HG03139 (cell line): Measurements from ENCODE around the gene ITPR2.

ENCODE experiments used
- ATAC-seq: cut with Tn5 transposase; IDR thresholded peaks from one replicate; pipeline ENCODE4 v1.9.1; 2021; ENCODE audit not compliant: unreplicated experiment

ITPR2 gene

DNA sequence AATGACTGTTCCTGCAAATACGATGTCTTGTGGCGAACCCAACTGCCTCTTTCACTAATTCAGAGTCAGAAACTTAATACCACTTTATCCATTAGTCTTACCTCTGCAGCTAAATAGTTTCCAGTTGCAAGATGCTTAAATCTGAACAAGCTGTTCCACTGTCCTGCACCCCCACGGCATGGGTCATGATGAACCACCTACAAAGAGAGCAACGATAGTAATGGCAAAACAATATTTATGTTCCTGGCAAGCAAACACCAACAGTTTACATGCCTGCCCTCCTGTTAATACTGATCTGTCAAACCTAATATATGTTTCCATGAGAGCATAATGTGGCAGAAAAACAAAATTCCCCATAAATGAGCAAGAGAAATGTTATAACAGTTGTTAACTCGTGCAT, 121.9 kb downstream of the ITPR2 start:
- ATAC-seq, result no peak

DNA sequence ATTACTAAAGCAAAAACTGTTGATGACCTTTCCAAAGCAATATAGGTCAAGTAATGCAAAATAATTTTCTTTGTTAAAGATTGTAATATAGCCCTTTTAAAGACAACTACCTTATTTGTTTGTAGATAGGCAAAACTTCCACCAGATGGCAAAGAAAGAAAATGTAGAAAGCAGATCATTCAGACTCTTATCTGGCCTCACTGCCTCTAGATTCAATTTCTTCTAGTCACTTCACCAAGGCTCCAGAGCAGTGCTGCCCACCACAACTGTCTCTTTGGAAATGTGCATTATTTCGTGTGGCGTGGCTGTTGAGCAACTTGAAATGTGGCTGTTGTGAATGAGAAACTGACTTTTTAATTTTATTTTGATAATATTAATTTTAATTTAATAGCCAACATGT, 127.1 kb downstream of the ITPR2 start:
- no peak for ATAC-seq

DNA sequence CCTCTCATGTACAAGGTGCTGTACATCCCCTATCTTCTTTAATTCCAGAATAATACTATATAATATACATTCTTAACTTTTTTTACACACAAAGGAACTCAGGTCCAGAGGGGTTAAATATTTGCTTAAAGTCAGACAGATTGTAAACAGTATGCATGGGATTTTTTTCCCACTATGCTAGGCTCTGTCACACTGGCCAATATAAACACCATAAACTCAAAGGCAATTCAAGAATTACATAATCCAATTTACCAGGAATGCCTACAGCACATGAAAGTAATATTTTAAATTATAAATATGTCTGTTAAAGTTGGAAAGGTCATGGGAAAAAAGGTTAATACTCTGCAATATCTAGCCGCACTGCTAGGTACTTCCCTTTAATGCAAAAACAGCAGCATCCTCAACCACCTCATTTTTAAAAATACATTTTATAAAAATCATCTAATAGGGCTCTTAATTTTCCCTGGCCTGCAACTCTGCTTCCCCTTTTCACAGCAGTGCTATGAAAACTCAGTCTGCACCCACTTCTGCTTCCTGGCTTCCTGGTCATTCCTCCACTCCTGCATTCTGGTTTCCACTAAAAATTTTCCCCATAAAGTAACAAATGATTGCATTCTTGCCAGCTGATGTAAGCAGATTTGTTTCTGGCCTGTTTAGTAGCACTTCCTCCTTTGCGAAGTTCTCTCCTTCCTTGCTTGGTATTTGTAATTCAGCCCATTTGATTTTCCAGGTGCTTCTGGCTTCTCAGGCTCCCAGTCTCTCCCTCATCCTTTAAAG, 128.1 kb downstream of the ITPR2 start:
- no peak for ATAC-seq

DNA sequence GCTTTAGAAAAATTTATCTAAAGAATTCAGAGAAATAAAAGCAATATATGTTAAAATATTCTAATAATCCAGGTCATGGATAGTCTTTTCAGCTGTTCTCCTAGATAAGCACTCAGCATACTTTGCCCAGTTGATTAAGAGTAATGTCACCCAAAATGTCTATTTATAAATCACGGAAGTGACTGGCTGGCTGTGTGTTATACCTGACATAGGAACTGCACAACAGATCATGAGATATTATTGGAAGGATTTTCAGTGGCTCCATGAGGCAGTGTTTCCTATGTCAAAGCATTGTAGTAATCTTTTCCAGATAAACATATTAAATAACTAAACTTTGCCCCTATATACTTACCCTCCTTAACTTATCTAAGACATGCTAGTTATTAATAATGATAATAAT, 128.8 kb downstream of the ITPR2 start:
- no peak for ATAC-seq

DNA sequence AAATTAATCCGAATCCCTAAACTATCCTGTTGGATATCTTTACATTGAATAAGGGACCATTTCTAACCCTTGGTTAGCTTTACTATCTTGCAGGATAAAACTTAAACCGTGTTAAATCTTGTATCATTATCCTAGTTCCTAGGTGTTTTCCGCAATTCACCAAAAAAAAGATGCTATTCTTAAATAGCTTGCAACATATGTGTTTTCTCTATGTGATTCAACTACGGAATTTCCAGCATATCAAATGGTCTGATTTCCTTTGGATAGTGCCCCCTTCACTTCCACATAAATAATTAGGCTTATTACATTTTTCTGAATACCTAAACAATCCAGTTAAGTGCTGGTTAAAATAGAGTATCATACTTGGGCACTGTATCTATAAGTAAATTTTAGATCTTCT, 130.3 kb downstream of the ITPR2 start:
- ATAC-seq, result no peak

DNA sequence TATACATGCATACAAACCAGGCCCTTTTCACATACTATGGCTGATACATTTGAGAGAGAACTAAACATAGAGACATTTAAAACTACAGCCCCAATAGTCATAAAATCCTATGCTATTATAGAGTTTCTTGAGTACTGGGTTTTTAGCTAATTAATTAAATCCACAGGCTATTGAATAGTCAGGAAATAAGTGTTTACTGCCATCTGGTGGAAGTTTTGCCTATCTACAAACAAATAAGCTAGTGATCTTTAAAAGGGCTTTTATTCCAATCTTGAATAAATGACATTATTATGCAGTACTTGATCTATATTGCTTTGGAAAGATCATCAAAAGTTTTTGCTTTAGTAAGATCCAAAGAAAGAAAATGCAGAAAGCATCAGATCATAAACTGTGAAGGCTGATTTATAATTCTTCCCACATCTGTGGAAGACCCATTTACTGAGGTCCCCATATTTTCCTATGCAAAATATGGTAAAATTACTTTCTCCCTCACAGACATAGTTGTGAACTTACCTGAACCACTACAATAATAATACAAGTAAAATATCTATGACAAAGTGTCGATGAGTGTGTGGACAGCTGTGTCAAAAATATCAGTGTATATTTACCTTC, 131.3 kb downstream of the ITPR2 start:
- no peak for ATAC-seq

DNA sequence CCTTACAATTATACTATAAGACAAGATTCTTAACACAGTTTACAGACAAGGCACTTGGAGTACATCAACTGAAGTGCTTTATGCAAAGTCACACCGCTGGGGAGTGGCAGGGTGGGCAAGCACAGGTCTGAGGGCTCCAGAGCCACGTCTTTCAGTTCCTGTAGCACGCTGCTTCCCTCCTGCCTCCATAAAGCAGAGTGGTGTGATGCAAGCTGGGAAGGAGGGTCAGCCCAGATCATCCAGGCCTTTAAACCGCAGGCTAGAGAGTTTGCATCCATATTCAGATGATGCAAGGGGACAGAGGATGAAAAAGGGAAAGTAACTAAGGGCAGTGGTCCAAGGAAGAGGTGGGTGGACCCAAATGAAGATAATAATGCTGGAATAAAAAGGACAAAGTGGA, 132.6 kb downstream of the ITPR2 start:
- ATAC-seq, result no peak

DNA sequence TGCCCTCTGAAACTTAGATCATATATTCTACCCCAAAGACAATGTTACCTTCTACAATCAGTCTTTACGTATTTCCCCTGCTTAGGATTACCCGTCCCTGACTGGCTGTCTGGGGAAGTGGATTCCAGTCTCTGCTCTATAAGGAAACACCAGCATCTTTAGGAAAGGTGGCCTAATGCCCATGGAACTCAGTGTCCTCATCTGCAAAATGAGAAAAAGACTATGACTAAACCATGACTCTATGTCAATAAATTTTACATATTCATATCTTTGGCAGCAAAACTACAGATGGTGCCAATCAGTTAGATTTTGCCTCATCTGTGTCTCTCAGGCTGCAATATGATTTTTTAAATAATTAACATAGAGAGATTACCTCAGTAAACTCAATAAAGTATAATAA, 133.8 kb downstream of the ITPR2 start:
- ATAC-seq, result no peak

DNA sequence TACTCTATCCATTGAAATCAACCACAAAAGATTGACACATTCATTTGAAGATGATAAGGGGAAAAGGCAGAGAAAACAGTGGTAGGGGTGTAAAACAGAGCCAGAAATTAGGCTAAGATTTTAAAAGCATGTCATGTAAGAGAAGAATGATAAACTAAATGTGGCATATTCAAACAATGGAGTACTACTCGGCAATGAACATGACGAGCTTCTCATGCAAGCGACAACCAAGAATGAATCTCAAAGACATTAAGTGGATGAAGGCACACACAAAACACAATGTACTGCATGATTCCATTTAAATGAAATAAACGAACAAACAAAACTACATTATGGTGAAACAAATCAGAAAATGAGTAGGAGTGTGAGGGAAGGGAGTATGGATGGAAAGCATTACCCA, 134.8 kb downstream of the ITPR2 start:
- no peak for ATAC-seq

DNA sequence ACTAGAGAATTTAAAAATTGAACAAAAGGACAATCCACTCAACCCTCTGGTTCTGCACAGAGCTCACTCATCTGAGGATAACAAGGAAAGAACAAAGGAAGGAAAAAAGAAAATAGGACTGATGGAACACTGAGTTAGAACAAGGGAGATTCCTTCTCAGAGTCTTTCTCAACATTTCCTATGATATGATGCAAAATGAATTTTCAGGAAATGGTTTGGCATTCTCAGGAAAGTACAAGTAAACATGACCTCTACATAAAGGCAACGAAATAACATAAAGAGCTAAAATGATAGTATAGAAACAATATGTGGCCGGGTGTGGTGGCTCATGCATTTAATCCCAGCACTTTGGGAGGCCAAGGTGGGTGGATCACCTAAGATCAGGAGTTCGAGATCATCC, 135.8 kb downstream of the ITPR2 start:
- no peak for ATAC-seq

DNA sequence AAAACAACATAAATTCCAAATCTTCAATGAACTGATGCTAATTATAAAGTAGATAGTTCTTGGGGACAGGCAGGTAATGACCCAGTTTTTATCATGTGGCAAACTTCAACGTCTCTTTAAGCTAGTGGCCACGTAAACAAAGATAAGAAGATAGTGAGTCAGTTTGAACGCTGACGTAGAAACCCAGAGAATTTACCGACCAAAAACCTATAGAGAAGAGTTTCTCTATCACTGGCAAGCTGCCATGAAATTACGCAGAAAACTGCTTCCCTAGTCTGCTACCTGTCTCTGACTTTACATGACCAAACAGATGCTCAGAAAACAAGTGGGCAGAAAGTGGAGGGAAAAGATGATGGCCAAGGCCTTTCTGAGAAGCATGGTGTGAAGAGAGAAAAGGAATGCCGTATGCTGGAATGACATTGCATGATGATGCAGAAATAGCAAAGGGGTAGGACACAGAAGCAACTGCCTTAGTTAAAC, 136.3 kb downstream of the ITPR2 start:
- ATAC-seq, result no peak

DNA sequence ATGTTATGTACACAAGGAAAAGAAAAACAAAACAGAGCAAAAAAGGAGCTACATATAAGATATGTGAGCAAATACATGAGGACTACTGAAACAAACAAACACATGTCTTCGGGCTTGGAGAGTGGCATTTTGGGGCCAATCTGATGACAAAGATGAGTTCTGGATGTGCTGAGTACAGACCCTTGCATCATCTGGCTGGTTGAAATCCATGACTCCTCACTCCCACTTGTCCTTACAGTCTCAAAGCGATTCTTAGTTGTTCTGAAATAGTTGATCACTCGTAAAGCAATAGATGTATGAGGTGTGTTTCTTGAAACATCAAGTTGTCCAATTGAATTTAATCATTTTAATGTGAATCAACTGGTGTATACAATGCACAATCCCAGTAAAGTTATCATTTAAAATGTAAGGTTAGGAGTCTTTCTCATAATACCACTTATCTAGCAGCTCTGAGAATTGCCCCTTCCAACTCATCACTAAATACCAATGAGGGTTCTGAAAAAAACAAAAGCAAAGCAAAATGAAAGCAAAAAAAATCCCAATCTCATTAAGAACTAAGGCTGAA, 136.9 kb downstream of the ITPR2 start:
- no peak for ATAC-seq

DNA sequence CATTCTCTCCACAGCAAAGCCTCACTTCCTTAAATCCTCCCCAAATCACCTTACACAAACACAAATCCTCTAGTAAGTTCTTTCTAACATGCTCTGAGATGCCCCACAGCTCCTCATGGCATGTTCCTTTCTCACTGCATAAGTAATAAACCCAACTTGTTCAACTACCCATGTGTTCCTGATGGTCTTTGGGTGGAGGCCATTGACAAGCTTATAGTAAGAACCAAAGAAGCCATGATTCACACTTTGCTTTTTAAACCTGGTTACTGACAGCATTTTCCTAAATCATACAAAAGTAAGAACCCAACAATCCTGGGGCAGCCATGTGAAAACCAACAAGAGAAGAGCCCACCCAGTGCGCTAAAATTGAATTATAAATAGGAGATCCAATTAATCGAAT, 138.6 kb downstream of the ITPR2 start:
- ATAC-seq, result no peak

DNA sequence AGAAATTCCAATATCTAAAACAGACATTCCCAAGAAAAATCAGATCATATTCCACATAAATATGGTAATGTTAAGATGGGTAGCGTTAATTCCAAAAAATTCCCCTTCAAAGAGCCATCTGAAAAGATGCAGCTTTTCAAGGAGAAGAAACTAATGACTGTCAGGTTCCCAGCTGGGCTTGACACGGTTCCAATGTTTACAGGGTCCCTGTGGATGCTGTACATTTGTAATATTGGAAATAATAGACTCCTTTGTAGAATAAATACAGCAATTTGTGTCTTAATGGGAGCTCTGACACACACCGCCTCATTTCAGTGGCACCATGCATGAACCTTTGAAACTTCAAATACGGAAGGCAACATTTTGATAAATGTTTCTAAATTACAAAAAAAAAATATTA, 140.6 kb downstream of the ITPR2 start:
- no peak for ATAC-seq

DNA sequence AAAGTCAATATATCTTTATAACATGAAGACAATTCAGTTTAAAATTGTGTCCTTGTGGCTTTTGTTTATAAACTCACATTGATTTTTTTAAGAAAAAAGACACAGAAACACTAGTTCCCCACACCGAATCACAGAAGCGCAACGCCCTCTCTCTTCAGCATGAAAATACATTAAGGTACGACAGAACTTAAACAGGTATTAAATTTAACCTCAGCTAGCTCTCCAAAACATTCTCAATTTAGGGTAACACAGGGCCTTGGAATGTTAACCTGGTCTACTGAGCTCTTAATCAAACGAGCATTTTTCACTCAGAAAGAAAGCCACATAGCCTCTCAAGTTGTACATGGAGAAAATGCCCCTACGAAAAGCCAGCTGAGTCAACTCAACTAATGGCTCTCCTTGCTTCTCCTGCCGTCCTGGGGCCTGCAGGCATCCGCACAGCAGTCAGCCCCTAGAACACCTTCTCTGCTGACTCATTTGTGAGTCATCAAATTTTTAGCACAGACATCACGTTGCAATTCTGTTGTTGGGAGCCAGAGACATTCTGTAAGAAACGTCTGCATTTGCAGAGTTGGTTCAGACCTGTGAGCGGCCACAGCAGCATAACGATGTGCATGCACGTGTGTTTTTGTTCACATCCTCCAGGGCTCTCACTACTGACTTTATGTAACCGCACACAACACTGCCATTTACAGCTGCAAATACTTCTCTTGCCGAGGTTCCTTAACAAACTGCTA, 141.6 kb downstream of the ITPR2 start:
- no peak for ATAC-seq

DNA sequence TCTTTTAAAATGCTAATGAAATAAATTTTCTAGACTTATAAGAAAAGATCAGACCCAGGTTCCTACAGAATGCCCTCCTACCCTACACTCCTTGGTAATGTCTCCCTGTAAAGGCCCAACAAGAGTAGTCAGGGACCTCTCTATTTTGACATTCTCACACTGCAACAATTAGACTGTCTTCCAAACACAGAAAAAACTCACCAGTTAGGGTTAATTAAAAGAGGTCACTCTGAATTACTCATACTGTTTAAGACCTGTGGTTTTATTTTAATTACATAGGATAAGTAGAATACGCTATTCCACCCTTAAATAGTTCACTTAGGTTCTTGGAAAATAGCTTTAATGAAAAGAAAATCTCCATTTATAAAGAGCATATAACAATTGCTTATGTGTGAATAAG, 142.4 kb downstream of the ITPR2 start:
- ATAC-seq, result no peak

DNA sequence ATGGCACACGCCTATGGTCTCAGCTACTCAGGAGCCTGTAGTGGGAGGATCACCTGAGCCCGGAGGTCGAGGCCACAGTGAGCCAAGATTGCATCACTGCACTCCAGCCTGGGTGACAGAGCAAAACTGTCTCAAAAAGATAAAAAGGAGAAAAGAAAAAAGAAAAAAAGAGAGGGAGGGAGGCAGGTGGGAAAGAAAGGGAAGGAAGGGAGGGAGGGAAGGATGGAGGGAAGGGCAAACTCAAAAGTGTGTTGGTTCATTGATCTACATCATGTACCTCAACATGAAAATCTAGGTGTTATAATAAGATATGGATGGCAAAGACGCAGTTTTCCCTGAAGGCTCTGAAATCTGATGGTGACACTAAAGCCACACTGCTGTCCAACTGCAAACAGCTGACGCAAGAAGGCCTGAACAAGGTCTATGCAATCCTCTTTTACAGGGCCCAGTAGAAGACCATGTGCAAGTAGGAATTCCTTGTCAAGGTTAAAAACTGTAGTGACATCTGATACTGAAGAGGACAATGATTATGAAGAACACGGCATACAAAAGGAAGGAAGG, 143.6 kb downstream of the ITPR2 start:
- ATAC-seq, result no peak

DNA sequence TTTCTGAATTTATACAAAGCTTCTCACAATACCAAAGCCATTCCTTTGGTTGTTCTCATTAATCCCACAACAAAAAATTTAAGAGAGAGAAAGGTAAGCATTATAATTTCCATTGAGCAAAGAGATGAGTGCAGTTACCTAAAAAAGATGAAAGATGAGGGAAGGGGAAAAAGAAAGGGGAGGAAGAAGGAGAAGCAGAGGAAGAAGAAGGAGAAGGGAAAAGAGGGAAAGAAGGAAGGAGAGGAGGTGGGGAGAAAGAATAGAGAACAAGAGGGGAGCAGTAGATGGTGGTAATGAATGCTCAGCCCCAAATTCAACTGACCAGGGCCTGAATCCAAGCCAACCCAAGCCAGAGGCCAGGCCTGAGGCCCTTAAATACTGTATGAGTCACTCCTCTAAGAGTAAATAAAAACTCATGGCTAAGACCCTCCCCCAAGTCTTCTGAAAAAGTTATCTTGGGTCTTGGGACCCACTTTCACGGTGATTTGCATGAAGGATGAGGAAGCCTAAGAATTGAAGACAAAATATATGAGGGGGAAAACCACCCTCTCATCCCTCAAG, 144.6 kb downstream of the ITPR2 start:
- ATAC-seq, result no peak

DNA sequence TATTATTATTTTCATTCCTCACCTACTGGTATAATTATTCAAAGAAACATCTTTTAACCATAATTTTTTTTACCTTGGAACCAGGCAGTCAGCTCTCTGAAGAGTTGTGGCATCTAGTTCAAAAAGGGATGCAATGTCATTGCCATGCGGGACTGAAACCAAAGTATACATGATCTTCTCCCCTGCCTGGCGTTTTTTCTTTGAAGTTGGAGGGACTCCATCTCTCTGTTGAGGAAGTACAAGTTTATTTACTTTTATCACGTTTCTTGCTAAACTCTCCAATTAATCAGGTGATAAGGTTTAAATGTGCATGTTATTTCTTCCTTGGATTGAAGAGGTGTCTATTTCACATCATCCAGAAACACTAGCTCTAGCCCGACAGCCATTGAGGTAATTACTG, 146.6 kb downstream of the ITPR2 start:
- no peak for ATAC-seq

DNA sequence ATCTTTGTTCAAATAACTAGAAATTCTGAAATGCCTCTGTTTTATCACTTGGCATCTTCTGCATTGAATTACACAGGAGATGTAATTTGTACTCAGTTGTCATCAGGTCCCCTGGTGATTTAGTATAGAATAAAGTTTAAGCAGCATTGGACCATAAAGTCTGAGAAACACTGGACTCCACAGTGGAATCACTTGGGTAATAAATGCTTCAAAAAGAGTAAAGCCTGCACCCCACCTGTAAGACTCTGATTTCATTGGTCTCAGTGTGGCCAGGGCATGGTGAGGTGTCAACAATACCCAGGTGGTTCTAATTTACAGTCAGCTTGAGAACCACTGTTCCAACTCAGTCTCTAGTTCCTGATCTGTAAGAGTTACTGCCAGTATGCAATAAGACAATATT, 148.9 kb downstream of the ITPR2 start:
- no peak for ATAC-seq

DNA sequence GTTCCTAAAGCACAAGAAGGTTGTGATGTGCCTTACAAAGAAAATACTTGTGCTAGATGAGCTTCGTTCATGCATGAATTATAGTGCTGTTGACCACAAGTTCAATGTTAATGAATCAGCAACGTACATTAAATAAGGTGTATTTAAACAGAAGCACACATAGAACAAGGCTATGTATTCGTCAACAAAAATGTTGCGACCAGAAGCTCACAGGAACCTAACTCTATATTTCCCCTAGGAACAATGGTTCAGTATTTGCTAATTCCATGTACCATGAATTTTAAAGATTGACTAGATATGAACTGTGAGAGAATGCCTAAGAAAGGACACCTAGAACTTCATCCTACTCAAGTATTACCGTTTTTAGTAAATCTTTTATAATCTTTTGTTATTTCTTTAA, 149.6 kb downstream of the ITPR2 start:
- no peak for ATAC-seq
